IMR-90 (cell line): ENCODE results near the gene LINGO4. TPM values are rescaled to one million over a fixed set of nuclear protein-coding genes. Genes with fewer than 3 reads are reported as not detected.

Experiments
- ATAC-seq: fragments of 200-7000 bp; cut with Tn5 transposase; 2 replicates; pipeline ENCODE4 v1.9.1; 2020; ENCODE audit warnings: low read depth, mild to moderate bottlenecking, moderate library complexity
- Bru-seq: library from RNA; stranded (reverse); fragments of 400-500 nt; gene quantifications from one replicate; lab custom pipeline; 2021; lab: Mats Ljungman, UMichigan
- BruChase-seq, 2 experiments: library from RNA; stranded (reverse); fragments of 400-500 nt; gene quantifications; one replicate each; lab custom pipeline; 2021; lab: Mats Ljungman, UMichigan
- BruUV-seq: library from RNA; stranded (reverse); fragments of 400-500 nt; replicated peaks from 2 replicates; lab custom pipeline; 2021; lab: Mats Ljungman, UMichigan
- CTCF ChIA-PET: fragments of 300-600 bp; formaldehyde crosslinking; extraction: SDS; loops from one replicate; lab custom pipeline; 2021; ENCODE audit warnings: antibody characterized with exemption; lab: Yijun Ruan, JAX
- POLR2A ChIA-PET: fragments of 300-600 bp; sonication (Branson Sonifier 250); formaldehyde crosslinking; loops from one replicate; lab custom pipeline; 2022; ENCODE audit warnings: antibody characterized with exemption; ENCODE audit not compliant: unreplicated experiment; lab: Charles Lee
- DNase-seq: peaks from one replicate; pipeline ENCODE4 v3.0.0; 2013
- H2AFZ ChIP-seq: replicated peaks from 2 replicates; pipeline ENCODE3; 2013; ENCODE audit warnings: low read length, mild to moderate bottlenecking; ENCODE audit not compliant: poor library complexity
- H2AK5ac ChIP-seq: 2 replicates; pipeline ENCODE4 v1.6.1; 2013; ENCODE audit warnings: low read depth, low read length, inconsistent platforms
- H2AK9ac ChIP-seq: replicated peaks from 2 replicates; pipeline ENCODE3; 2013; ENCODE audit warnings: mild to moderate bottlenecking, low read depth, low read length, moderate library complexity; ENCODE audit not compliant: poor library complexity
- H2BK120ac ChIP-seq: 2 replicates; pipeline ENCODE4 v1.6.1; 2013; ENCODE audit warnings: low read depth, low read length, inconsistent platforms
- H2BK15ac ChIP-seq: 3 replicates; pipeline ENCODE4 v1.6.1; 2013; ENCODE audit warnings: low read depth, low read length, inconsistent platforms
- H2BK20ac ChIP-seq: 2 replicates; pipeline ENCODE4 v1.6.1; 2013; ENCODE audit warnings: low read depth, mild to moderate bottlenecking, inconsistent platforms, low read length, moderate library complexity
- H2BK5ac ChIP-seq: 2 replicates; pipeline ENCODE4 v1.6.1; 2013; ENCODE audit warnings: mild to moderate bottlenecking, low read depth, low read length, inconsistent platforms; ENCODE audit not compliant: poor library complexity, severe bottlenecking
- H3K14ac ChIP-seq: replicated peaks from 2 replicates; pipeline ENCODE4 v1.6.1; 2013; ENCODE audit warnings: low read depth, low read length, inconsistent platforms
- H3K18ac ChIP-seq: 2 replicates; pipeline ENCODE4 v1.6.1; 2013; ENCODE audit warnings: low read depth, low read length, control low read depth
- H3K23ac ChIP-seq: 2 replicates; pipeline ENCODE4 v1.6.1; 2013; ENCODE audit warnings: low read depth, low read length, inconsistent platforms
- H3K27ac ChIP-seq: 2 replicates; pipeline ENCODE4 v1.5.1; 2013; ENCODE audit warnings: mild to moderate bottlenecking, control low read depth, low read length; ENCODE audit not compliant: insufficient read depth
- H3K27me3 ChIP-seq: 2 replicates; pipeline ENCODE4 v1.6.1; 2013; ENCODE audit warnings: low read length; ENCODE audit not compliant: control insufficient read depth, insufficient read depth
- H3K36me3 ChIP-seq: 2 replicates; pipeline ENCODE4 v1.6.1; 2013; ENCODE audit warnings: low read length, mixed read lengths; ENCODE audit not compliant: control insufficient read depth, insufficient read depth
- H3K4ac ChIP-seq: 2 replicates; pipeline ENCODE4 v1.6.1; 2013; ENCODE audit warnings: low read depth, low read length, inconsistent platforms
- H3K4me1 ChIP-seq: 2 replicates; pipeline ENCODE4 v1.6.1; 2013; ENCODE audit warnings: low read length, mixed read lengths; ENCODE audit not compliant: control insufficient read depth, insufficient read depth
- H3K4me2 ChIP-seq: 2 replicates; pipeline ENCODE4 v1.6.1; 2013; ENCODE audit warnings: low read depth, mild to moderate bottlenecking, control low read depth, low read length, moderate library complexity
- H3K4me3 ChIP-seq: 2 replicates; pipeline ENCODE4 v1.5.1; 2013; ENCODE audit warnings: low read depth, mild to moderate bottlenecking, control low read depth, low read length, moderate library complexity; ENCODE audit not compliant: insufficient read depth
- H3K56ac ChIP-seq: 2 replicates; pipeline ENCODE4 v1.6.1; 2013; ENCODE audit warnings: low read length, inconsistent platforms; ENCODE audit not compliant: insufficient read depth; ENCODE audit errors: extremely low read depth
- H3K79me1 ChIP-seq, 2 experiments: 2 replicates each; pipeline ENCODE4 v1.6.1; 2013; ENCODE audit warnings: low read length in 2 of 2, inconsistent platforms in 1 of 2, low read depth in 1 of 2
- H3K9ac ChIP-seq: 2 replicates; pipeline ENCODE4 v1.6.1; 2013; ENCODE audit warnings: low read depth, low read length, control low read depth
- H3K9me1 ChIP-seq: 2 replicates; pipeline ENCODE4 v1.6.1; 2013; ENCODE audit warnings: low read length, inconsistent platforms; ENCODE audit not compliant: insufficient read depth
- H3K9me3 ChIP-seq: 2 replicates; pipeline ENCODE4 v1.6.1; 2013; ENCODE audit warnings: low read length; ENCODE audit not compliant: control insufficient read depth, insufficient read depth
- H4K20me1 ChIP-seq: 2 replicates; pipeline ENCODE4 v1.6.1; 2013; ENCODE audit warnings: low read length, inconsistent platforms; ENCODE audit not compliant: insufficient read depth
- H4K5ac ChIP-seq: 2 replicates; pipeline ENCODE4 v1.6.1; 2013; ENCODE audit warnings: mild to moderate bottlenecking, low read depth, low read length, control low read depth
- H4K8ac ChIP-seq, 2 experiments: 2 replicates each; pipeline ENCODE4 v1.6.1; 2013; ENCODE audit warnings: low read depth in 2 of 2, low read length in 2 of 2, control low read depth in 1 of 2, inconsistent platforms in 1 of 2
- H4K91ac ChIP-seq: 2 replicates; pipeline ENCODE4 v1.6.1; 2013; ENCODE audit warnings: low read depth, low read length, inconsistent platforms; ENCODE audit not compliant: insufficient read depth
- BHLHE40 ChIP-seq: fragments of 150-350 bp; IDR thresholded peaks from 2 replicates; pipeline ENCODE4 v1.6.1; 2016; ENCODE audit warnings: mild to moderate bottlenecking, low read depth, low read length
- CEBPB ChIP-seq: IDR thresholded peaks from 2 replicates; pipeline ENCODE4 v1.6.1; 2012; ENCODE audit warnings: low read depth, low read length, improper control_type of control experiment
- CTCF ChIP-seq: conservative IDR thresholded peaks from 2 replicates; pipeline ENCODE4 v1.5.1; 2012; ENCODE audit warnings: mild to moderate bottlenecking, low read depth, low read length, improper control_type of control experiment
- FOS ChIP-seq: fragments of 150-350 bp; IDR thresholded peaks from 2 replicates; pipeline ENCODE4 v1.6.1; 2016; ENCODE audit warnings: low read depth, low read length
- MAFK ChIP-seq: IDR thresholded peaks from 2 replicates; pipeline ENCODE4 v1.6.1; 2012; ENCODE audit warnings: low read depth, low read length, improper control_type of control experiment
- MAZ ChIP-seq: IDR thresholded peaks from 2 replicates; pipeline ENCODE4 v1.6.1; 2012; ENCODE audit warnings: low read depth, mild to moderate bottlenecking, low read length, improper control_type of control experiment, moderate library complexity, borderline replicate concordance
- MXI1 ChIP-seq: IDR thresholded peaks from 2 replicates; pipeline ENCODE4 v1.6.1; 2012; ENCODE audit warnings: low read depth, mild to moderate bottlenecking, low read length, moderate library complexity, borderline replicate concordance
- NFE2L2 ChIP-seq: fragments of 150-350 bp; IDR thresholded peaks from 2 replicates; pipeline ENCODE4 v1.6.1; 2016; ENCODE audit warnings: low read depth, mild to moderate bottlenecking, low read length
- RAD21 ChIP-seq: IDR thresholded peaks from 2 replicates; pipeline ENCODE4 v1.6.1; 2012; ENCODE audit warnings: low read length, improper control_type of control experiment
- RCOR1 ChIP-seq: IDR thresholded peaks from 2 replicates; pipeline ENCODE4 v1.6.1; 2012; ENCODE audit warnings: mild to moderate bottlenecking, low read length, improper control_type of control experiment; ENCODE audit not compliant: insufficient replicate concordance
- RFX5 ChIP-seq: IDR thresholded peaks from 2 replicates; pipeline ENCODE4 v1.8.0; 2012; ENCODE audit warnings: low read depth, mild to moderate bottlenecking, low read length, moderate library complexity
- USF2 ChIP-seq: fragments of 150-350 bp; IDR thresholded peaks from 2 replicates; pipeline ENCODE4 v1.6.1; 2017; ENCODE audit warnings: mild to moderate bottlenecking, antibody characterized with exemption, low read length, low read depth
- WGBS, 2 experiments: methylation state at CpG; one replicate each; pipeline versions ENCODE4 v1.1.5 to v1.1.7; 2013; ENCODE audit warnings: missing lambda C conversion rate in 2 of 2; ENCODE audit not compliant: insufficient read length in 1 of 2; ENCODE audit errors: extremely low coverage in 2 of 2; 5-methylcytosine and 5-hydroxymethylcytosine counted together
- dilution Hi-C: fragments of 300-500 bp; cut with HindIII; formaldehyde crosslinking; loops from one replicate; pipeline ENCODE4 v1.14.3; 2018; ENCODE audit warnings: low sequenced_read_pairs; ENCODE audit not compliant: unreplicated experiment
- in situ Hi-C: fragments of 300-500 bp; cut with MboI; formaldehyde crosslinking; loops from 3 replicates; pipeline ENCODE4 v1.14.3; 2019; ENCODE audit warnings: low sequenced_read_pairs, inconsistent platforms, mixed read lengths
- intact Hi-C: fragments of 100-400 bp; cut with micrococcal nuclease; formaldehyde crosslinking; loops from 2 replicates; pipeline ENCODE4 v1.10.0; 2022
- long read RNA-seq: library from polyadenylated mRNA; unstranded; transcript quantifications from one replicate; pipeline ENCODE4 v2.0.0, GENCODE V29; 2021; ENCODE audit not compliant: unreplicated experiment
- polyA plus RNA-seq, 3 experiments: library from polyadenylated mRNA; depleted of rRNA; stranded (reverse); fragments of >200 nt; gene quantifications; 2 replicates each; pipeline ENCODE4 v1.2.3, GENCODE V29; 2012; ENCODE audit warnings: low replicate concordance in 1 of 3
- total RNA-seq: library from RNA; depleted of rRNA; stranded (reverse); fragments of >200 nt; gene quantifications from 2 replicates; pipeline ENCODE4 v1.2.3, GENCODE V29; 2012; rRNA removed

The LINGO4 gene
- total RNA-seq = not detected in 2 replicates
- polyA plus RNA-seq (2012; rRNA removed) = not detected in 2 replicates
- polyA plus RNA-seq (2012; cell fraction: cytosol; rRNA removed) = not detected in 2 replicates
- not detected in 2 replicates for polyA plus RNA-seq (2012; cell fraction: nucleus; rRNA removed; ENCODE audit: low replicate concordance)
- Bru-seq, nascent RNA = not detected
- not detected for BruChase-seq, experiment 1, labeled RNA remaining after a 6-hour chase
- BruChase-seq, experiment 2, labeled RNA remaining after a 2-hour chase = not detected
- long read RNA-seq = 0 reads

GRCh38 chr1:151805066-151805820, at the start of gene LINGO4:
LINGO4 (minus strand) TSS chr1:151805419; CDS start chr1:151802704, 2,715 bp downstream.
- Histone ChIP-seq H4K5ac (no peak within 1 kb of the TSS), H3K4me1 (no peaks in the 10 kb centered on the region), H3K27ac (no peak within 1 kb of the TSS), H4K91ac (no peak within 1 kb of the TSS), H3K4me3 (no peak within 1 kb of the TSS), H3K14ac (no peak within 1 kb of the TSS), H3K4me2 (no peak within 1 kb of the TSS), H3K18ac (no peak within 1 kb of the TSS), H3K56ac (no peak within 1 kb of the TSS), H2AFZ (no peak within 1 kb of the TSS), H3K36me3 (no peaks in the 10 kb centered on the region), H3K4ac (no peak within 1 kb of the TSS), H2BK20ac (no peak within 1 kb of the TSS), H3K23ac (no peak within 1 kb of the TSS), H3K27me3 (peaks cover 81% of the 10 kb centered on the region), H3K9me1 (no peaks in the 10 kb centered on the region; the same call in 1 of the 2 replicates), H2BK120ac (no peak within 1 kb of the TSS), H2BK5ac (no peak within 1 kb of the TSS), H4K8ac (no peak within 1 kb of the TSS), H3K79me1 (no peaks in the 10 kb centered on the region), H2BK15ac (no peak within 1 kb of the TSS), H3K9me3 (no peaks in the 10 kb centered on the region), H4K20me1 (no peaks in the 10 kb centered on the region), H2AK9ac (no peak within 1 kb of the TSS), H2AK5ac (no peak within 1 kb of the TSS), H3K9ac (no peak within 1 kb of the TSS)
- in situ Hi-C loops = no loop called here
- ATAC-seq (no peak), DNase-seq (no peak)
- intact Hi-C loops = no loop called here
- WGBS, 2 experiments = 41% methylated on average over 7 of the region's 12 CpGs; no CpG with 5 or more reads in 1 of the 2 experiments
- no TSS peak for BruUV-seq
- POLR2A ChIA-PET = no interaction called here
- CTCF ChIA-PET = no interaction called here
- TF ChIP-seq RAD21 (no peak), CTCF (no peak), CEBPB (no peak), MAFK (no peak), FOS (no peak), BHLHE40 (no peak), MAZ (no peak), RCOR1 (no peak), NFE2L2 (no peak), USF2 (no peak), RFX5 (no peak), MXI1 (no peak)
- dilution Hi-C loops = no loop called here
